Central memory CD8-positive, alpha-beta T cell (primary cell): ENCODE measurements around the gene FBXO45.
"Not testable (repeated sequence)": the region's sequence is repeated elsewhere in the genome, so short reads cannot be mapped to it uniquely, and the experiment has no call there.

Source experiments
- ATAC-seq: fragments of 150-1000 bp; cut with Tn5 transposase; replicated peaks from 2 replicates; pipeline ENCODE4 v1.10.0; 2022; ENCODE audit warnings: mild to moderate bottlenecking, moderate FRiP score, moderate number of reproducible peaks; ENCODE audit not compliant: poor library complexity, severe bottlenecking; ENCODE audit errors: extremely low read depth
- DNase-seq, 2 donors: peaks; one replicate each; pipeline ENCODE4 v3.0.0; 2021; ENCODE audit warnings: low spot score in 2 of 2
- H3K27ac Mint-ChIP-seq: one replicate; pipeline ENCODE4 v1.8.0; 2022; ENCODE audit warnings: low read depth, mild to moderate bottlenecking, moderate library complexity, mixed read lengths
- H3K27me3 Mint-ChIP-seq: one replicate; pipeline ENCODE4 v1.8.0; 2022; ENCODE audit warnings: mixed read lengths
- H3K36me3 Mint-ChIP-seq: one replicate; pipeline ENCODE4 v1.8.0; 2022; ENCODE audit warnings: mild to moderate bottlenecking, moderate library complexity, mixed read lengths; ENCODE audit not compliant: insufficient read depth
- H3K4me1 Mint-ChIP-seq: one replicate; pipeline ENCODE4 v1.8.0; 2022; ENCODE audit warnings: mixed read lengths
- H3K4me3 Mint-ChIP-seq: one replicate; pipeline ENCODE4 v1.8.0; 2022; ENCODE audit warnings: mild to moderate bottlenecking, moderate library complexity, mixed read lengths
- H3K9me3 Mint-ChIP-seq: one replicate; pipeline ENCODE4 v1.8.0; 2022; ENCODE audit warnings: mixed read lengths

Gene FBXO45

GRCh38 chr3:196608693-196609092 lies 40.2 kb downstream of the FBXO45 start:
- no peak for DNase-seq
- no peaks in the 10 kb centered on the region for H3K27me3 Mint-ChIP-seq
- peaks cover 1% of the 10 kb centered on the region for H3K36me3 Mint-ChIP-seq
- no peak for ATAC-seq
- no peak overlapping the region for H3K4me3 Mint-ChIP-seq
- no peaks in the 10 kb centered on the region for H3K9me3 Mint-ChIP-seq
- peaks cover 35% of the 10 kb centered on the region for H3K4me1 Mint-ChIP-seq
- H3K27ac Mint-ChIP-seq, result peak overlapping the region; percentile 74

- H3K4me1 Mint-ChIP-seq, result peaks cover 35% of the 10 kb centered on the region
- peak overlapping the region; percentile 74 for H3K27ac Mint-ChIP-seq
- DNase-seq (peak; percentile 81 to 92), ATAC-seq (peak; percentile 94)
- H3K9me3 Mint-ChIP-seq, result no peaks in the 10 kb centered on the region
- H3K36me3 Mint-ChIP-seq, result peaks cover 1% of the 10 kb centered on the region
- H3K27me3 Mint-ChIP-seq, result no peaks in the 10 kb centered on the region
- peak overlapping the region; percentile 57 for H3K4me3 Mint-ChIP-seq
These were observed 40.9 kb downstream of the FBXO45 start for GRCh38 chr3:196609343-196609775.

- peak overlapping the region; percentile 57 for H3K4me3 Mint-ChIP-seq
- H3K4me1 Mint-ChIP-seq, result peaks cover 35% of the 10 kb centered on the region
- no peaks in the 10 kb centered on the region for H3K27me3 Mint-ChIP-seq
- peak; percentile 59 for ATAC-seq
- peaks cover 1% of the 10 kb centered on the region for H3K36me3 Mint-ChIP-seq
- H3K9me3 Mint-ChIP-seq, result no peaks in the 10 kb centered on the region
- peak overlapping the region; percentile 74 for H3K27ac Mint-ChIP-seq
- no peak for DNase-seq
These were observed 41.5 kb downstream of the FBXO45 start for GRCh38 chr3:196609805-196610515.

- no peak for DNase-seq
- peaks cover 35% of the 10 kb centered on the region for H3K4me1 Mint-ChIP-seq
These were observed 43.5 kb downstream of the FBXO45 start for GRCh38 chr3:196611761-196612483.

GRCh38 chr3:196615234-196615633 lies 46.8 kb downstream of the FBXO45 start:
- not testable (repeated sequence) for H3K27me3 Mint-ChIP-seq, H3K36me3 Mint-ChIP-seq, ATAC-seq, DNase-seq, H3K27ac Mint-ChIP-seq, H3K4me3 Mint-ChIP-seq, H3K9me3 Mint-ChIP-seq
- H3K4me1 Mint-ChIP-seq, result peaks cover 25% of the 10 kb centered on the region

More at GRCh38 chr3:196611761-196612483, 43.5 kb downstream of the FBXO45 start:
- peaks cover 1% of the 10 kb centered on the region for H3K36me3 Mint-ChIP-seq
- no peak for ATAC-seq
- H3K27ac Mint-ChIP-seq, result peak overlapping the region; percentile 68
- no peaks in the 10 kb centered on the region for H3K9me3 Mint-ChIP-seq
- no peaks in the 10 kb centered on the region for H3K27me3 Mint-ChIP-seq
- H3K4me3 Mint-ChIP-seq, result peak overlapping the region; percentile 11

- no peak overlapping the region for H3K27ac Mint-ChIP-seq
- H3K27me3 Mint-ChIP-seq, result no peaks in the 10 kb centered on the region
- no peak for DNase-seq
- no peak overlapping the region for H3K4me3 Mint-ChIP-seq
- no peaks in the 10 kb centered on the region for H3K9me3 Mint-ChIP-seq
- H3K4me1 Mint-ChIP-seq, result peaks cover 19% of the 10 kb centered on the region
- ATAC-seq, result no peak
- H3K36me3 Mint-ChIP-seq, result peaks cover 4% of the 10 kb centered on the region
These were observed 48.8 kb downstream of the FBXO45 start for GRCh38 chr3:196617256-196617655.

GRCh38 chr3:196619223-196619622 lies 50.8 kb downstream of the FBXO45 start:
- Mint-ChIP-seq H3K4me3 (no peak overlapping the region), H3K27ac (no peak overlapping the region), H3K9me3 (no peaks in the 10 kb centered on the region), H3K36me3 (peaks cover 4% of the 10 kb centered on the region), H3K27me3 (no peaks in the 10 kb centered on the region), H3K4me1 (peaks cover 16% of the 10 kb centered on the region)
- DNase-seq, result no peak
- no peak for ATAC-seq

- peaks cover 20% of the 10 kb centered on the region for H3K4me1 Mint-ChIP-seq
- not testable (repeated sequence) for H3K27me3 Mint-ChIP-seq, H3K4me3 Mint-ChIP-seq, DNase-seq, H3K36me3 Mint-ChIP-seq, H3K9me3 Mint-ChIP-seq, ATAC-seq, H3K27ac Mint-ChIP-seq
These were observed 51.2 kb downstream of the FBXO45 start for GRCh38 chr3:196619627-196620026.

GRCh38 chr3:196620161-196620604 lies 51.7 kb downstream of the FBXO45 start:
- no peak overlapping the region for H3K4me3 Mint-ChIP-seq
- DNase-seq, result no peak
- no peak for ATAC-seq

GRCh38 chr3:196620684-196621083 lies 52.2 kb downstream of the FBXO45 start:
- no peak overlapping the region for H3K4me3 Mint-ChIP-seq

More at GRCh38 chr3:196620161-196620604, 51.7 kb downstream of the FBXO45 start:
- peaks cover 4% of the 10 kb centered on the region for H3K36me3 Mint-ChIP-seq
- no peaks in the 10 kb centered on the region for H3K9me3 Mint-ChIP-seq
- H3K27ac Mint-ChIP-seq, result peak overlapping the region; percentile 64
- H3K27me3 Mint-ChIP-seq, result no peaks in the 10 kb centered on the region
- peaks cover 25% of the 10 kb centered on the region for H3K4me1 Mint-ChIP-seq

GRCh38 chr3:196621611-196622010 lies 53.2 kb downstream of the FBXO45 start:
- Mint-ChIP-seq H3K4me1 (peaks cover 30% of the 10 kb centered on the region), H3K4me3 (no peak overlapping the region), H3K27me3 (no peaks in the 10 kb centered on the region), H3K9me3 (no peaks in the 10 kb centered on the region), H3K36me3 (peaks cover 4% of the 10 kb centered on the region), H3K27ac (no peak overlapping the region)
- DNase-seq (no peak), ATAC-seq (no peak)

More at GRCh38 chr3:196620684-196621083, 52.2 kb downstream of the FBXO45 start:
- H3K27me3 Mint-ChIP-seq, result no peaks in the 10 kb centered on the region
- no peaks in the 10 kb centered on the region for H3K9me3 Mint-ChIP-seq
- ATAC-seq (no peak), DNase-seq (no peak)
- peak overlapping the region; percentile 64 for H3K27ac Mint-ChIP-seq
- H3K4me1 Mint-ChIP-seq, result peaks cover 30% of the 10 kb centered on the region
- peaks cover 4% of the 10 kb centered on the region for H3K36me3 Mint-ChIP-seq

GRCh38 chr3:196624067-196624790 lies 55.8 kb downstream of the FBXO45 start:
- Mint-ChIP-seq H3K27me3 (no peaks in the 10 kb centered on the region), H3K27ac (peak overlapping the region; percentile 50), H3K4me1 (peaks cover 25% of the 10 kb centered on the region), H3K4me3 (peak overlapping the region; percentile 70), H3K9me3 (no peaks in the 10 kb centered on the region), H3K36me3 (peaks cover 4% of the 10 kb centered on the region)
- no peak for DNase-seq
- peak; percentile 67 for ATAC-seq
